ENCODE measurements around the gene POPDC3.

POPDC3 gene

GRCh38 chr6:105164418-105164817, 15.4 kb downstream of the POPDC3 start:
- peak; percentile 85 for DNase-seq (ENCODE audit: low read depth)
- no peak overlapping the region for H3K4me3 ChIP-seq (ENCODE audit: low read depth, low read length)

- DNase-seq (ENCODE audit: low read depth): no peak
- H3K4me3 ChIP-seq (ENCODE audit: low read depth, low read length): no peak overlapping the region
Observed at GRCh38 chr6:105163183-105163582, 16.6 kb downstream of the POPDC3 start.

DNA sequence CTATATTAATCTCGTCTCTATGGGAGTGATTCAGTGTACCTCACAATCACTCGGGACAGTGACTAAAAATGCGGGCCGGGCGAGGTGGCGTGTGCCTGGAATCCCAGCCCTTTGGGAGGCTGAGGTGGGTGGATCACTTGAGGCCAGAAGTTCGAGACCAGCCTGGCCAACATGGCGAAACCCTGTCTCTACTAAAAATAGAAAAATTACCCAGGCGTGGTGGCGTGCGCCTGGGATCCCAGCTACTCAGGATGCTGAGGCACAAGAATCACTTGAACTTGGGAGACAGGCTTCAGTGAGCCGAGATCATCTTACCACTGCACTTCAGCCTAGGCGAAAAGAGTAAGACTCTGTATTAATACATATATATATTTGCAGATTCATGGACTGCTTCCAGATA, 17.4 kb downstream of the POPDC3 start:
- DNase-seq (ENCODE audit: low read depth): no peak
- H3K4me3 ChIP-seq (ENCODE audit: low read depth, low read length): no peak overlapping the region

DNA sequence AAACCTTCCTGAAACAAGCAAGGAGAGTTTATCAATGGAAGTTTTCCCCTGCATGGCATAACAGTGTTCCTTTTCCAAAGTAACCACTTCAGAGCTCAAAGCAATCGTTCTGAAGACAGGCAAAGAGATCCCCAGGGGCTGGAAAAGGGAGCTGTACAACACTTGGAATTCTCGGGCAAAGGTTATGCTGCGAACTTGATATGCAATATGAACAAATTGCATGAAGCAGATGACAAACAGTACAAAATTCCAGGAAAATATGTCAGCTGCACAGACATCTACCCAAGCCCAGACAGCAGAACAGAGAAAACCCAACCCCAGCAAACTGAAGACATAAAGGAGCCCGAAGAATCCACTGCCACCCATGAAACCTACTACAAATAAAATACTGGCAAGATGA, 18.4 kb downstream of the POPDC3 start:
- H3K4me3 ChIP-seq (ENCODE audit: low read depth, low read length): no peak overlapping the region

GRCh38 chr6:105153676-105154075, 26.1 kb downstream of the POPDC3 start:
- no peak for DNase-seq (ENCODE audit: low read depth)
- no peak overlapping the region for H3K4me3 ChIP-seq (ENCODE audit: low read depth, low read length)

More for the DNA sequence above, 18.4 kb downstream of the POPDC3 start:
- no peak for DNase-seq (ENCODE audit: low read depth)

DNA sequence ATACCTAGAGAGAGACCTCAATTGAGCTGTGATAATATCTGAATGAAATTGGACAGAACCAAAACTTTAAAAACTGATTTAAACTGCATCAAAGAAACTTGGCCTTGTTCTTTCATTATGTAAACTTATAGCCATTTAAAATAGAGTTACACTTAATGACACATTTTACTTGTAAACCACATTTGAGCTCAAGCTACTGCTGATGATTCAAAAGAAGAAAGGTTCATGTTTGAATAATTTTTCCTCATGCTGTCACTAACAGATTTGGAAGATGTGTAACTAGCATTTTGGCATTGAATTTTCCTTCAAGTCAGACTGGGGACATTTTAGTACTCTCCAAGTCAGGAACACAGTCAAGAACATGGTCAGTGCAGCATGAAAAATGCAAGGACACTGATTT, 26.9 kb downstream of the POPDC3 start:
- DNase-seq (ENCODE audit: low read depth): no peak
- no peak overlapping the region for H3K4me3 ChIP-seq (ENCODE audit: low read depth, low read length)

GRCh38 chr6:105151644-105152043, 28.2 kb downstream of the POPDC3 start:
- H3K4me3 ChIP-seq (ENCODE audit: low read depth, low read length): no peak overlapping the region
- no peak for DNase-seq (ENCODE audit: low read depth)

DNA sequence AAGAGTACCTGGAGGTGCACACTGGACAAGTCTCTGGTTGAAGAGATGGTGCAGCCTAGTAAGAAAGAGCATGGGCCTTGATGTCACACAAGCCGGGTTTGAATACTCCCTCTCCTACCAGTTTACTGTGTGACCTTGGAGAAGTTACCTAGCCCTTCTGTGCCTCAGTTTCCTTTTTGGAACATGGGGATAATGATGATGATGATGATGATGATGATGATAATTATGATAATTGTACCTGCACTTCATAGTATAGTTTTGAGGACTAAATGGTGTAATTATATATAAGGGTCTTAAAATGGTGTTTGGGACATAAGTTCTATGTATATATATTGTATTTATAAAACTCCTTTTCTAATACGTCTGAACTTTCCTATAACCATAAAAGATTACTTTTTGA, 41.7 kb downstream of the POPDC3 start:
- no peak for DNase-seq (ENCODE audit: low read depth)
- H3K4me3 ChIP-seq (ENCODE audit: low read depth, low read length): no peak overlapping the region

GRCh38 chr6:105137388-105137787, 42.4 kb downstream of the POPDC3 start:
- no peak for DNase-seq (ENCODE audit: low read depth)
- H3K4me3 ChIP-seq (ENCODE audit: low read depth, low read length): peak overlapping the region; percentile 81

GRCh38 chr6:105136431-105137350, 43.1 kb downstream of the POPDC3 start:
- H3K4me3 ChIP-seq (ENCODE audit: low read depth, low read length): peak overlapping the region; percentile 81
- DNase-seq (ENCODE audit: low read depth): no peak

- H3K4me3 ChIP-seq (ENCODE audit: low read depth, low read length): peak overlapping the region; percentile 81
Observed at GRCh38 chr6:105135907-105136430, 43.8 kb downstream of the POPDC3 start.

DNA sequence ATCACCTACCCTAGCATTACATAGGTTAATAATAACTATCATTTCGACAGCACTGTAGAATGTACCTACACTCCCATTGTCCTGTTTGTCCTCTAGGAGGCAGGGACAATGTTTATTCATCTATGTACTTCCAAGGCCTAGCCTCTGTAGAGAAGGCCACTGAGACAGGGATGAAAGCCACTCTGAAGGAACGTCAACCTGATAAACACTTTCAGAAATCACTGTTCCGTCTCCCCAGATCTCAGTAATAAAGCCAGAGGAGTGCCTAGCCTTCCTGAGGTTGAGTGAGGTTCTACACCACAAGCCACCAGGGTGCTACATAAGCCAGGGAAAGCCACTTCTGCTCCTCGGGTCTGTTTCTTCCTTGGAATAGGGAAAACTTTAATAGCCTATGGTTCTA, 44.8 kb downstream of the POPDC3 start:
- peak overlapping the region; percentile 5 for H3K4me3 ChIP-seq (ENCODE audit: low read depth, low read length)
- DNase-seq (ENCODE audit: low read depth): no peak

More at GRCh38 chr6:105135907-105136430, 43.8 kb downstream of the POPDC3 start:
- no peak for DNase-seq (ENCODE audit: low read depth)

DNA sequence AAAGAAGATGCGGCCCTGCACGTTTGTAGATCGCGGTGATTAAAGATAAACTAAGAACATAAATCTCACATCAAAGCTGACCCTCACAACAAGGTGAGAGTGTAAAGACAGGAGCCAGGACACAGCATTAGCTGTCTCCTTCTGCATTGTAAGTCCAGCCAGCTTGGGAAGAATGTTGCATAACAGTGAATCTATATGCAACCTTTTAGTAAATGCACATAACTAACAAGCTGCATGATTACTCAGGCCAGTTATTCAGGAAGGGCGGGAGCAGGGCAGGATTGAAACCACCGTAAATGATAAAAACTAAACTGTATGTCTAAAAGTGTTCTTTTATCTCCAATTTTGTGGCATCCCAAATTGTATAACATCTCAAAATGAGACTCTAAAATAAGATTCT, 57.1 kb downstream of the POPDC3 start:
- DNase-seq (ENCODE audit: low read depth): no peak
- H3K4me3 ChIP-seq (ENCODE audit: low read depth, low read length): no peak overlapping the region

GRCh38 chr6:105121981-105122380, 57.8 kb downstream of the POPDC3 start:
- DNase-seq (ENCODE audit: low read depth): no peak

GRCh38 chr6:105120570-105120969, 59.2 kb downstream of the POPDC3 start:
- DNase-seq (ENCODE audit: low read depth): no peak
- H3K4me3 ChIP-seq (ENCODE audit: low read depth, low read length): no peak overlapping the region

More at GRCh38 chr6:105121981-105122380, 57.8 kb downstream of the POPDC3 start:
- no peak overlapping the region for H3K4me3 ChIP-seq (ENCODE audit: low read depth, low read length)

DNA sequence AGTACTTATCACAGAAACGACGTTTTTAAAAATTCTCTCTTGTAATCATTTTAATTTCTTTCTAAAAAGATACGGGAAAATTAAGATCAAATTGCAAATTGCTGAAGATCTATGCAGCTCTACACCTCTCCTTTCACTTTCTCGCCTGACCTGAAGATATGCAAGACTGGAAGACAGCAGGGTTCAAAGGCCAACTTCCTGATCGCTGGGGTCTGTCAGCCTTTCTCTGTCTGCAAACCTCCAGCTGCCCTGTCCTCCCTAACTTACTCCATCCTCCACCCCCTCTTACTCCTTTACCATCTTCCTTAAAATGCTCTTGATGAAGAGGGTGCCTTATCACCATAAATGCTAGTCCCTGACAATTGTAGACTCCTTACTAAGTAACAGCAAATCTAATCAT, 63.7 kb downstream of the POPDC3 start:
- no peak overlapping the region for H3K4me3 ChIP-seq (ENCODE audit: low read depth, low read length)
- no peak for DNase-seq (ENCODE audit: low read depth)

DNA sequence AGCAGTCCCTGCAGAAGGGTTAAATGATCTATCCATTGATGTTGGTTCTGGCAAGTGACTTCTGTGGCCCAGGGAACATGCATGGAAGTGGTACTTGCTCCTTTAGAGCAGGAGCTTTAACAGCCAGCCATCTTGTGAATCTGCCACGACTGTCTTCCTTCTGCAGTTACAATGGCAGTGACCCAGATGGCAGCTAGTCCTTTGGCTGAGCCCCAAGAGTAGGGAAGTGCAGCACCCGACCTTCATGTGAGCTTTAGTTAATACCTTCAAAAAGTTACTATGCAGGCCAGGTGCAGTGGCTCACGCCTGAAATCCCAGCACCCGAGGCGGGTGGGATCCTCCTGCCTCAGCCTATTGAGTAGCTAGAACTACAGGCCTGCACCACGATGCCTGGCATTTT, 66.4 kb downstream of the POPDC3 start:
- DNase-seq (ENCODE audit: low read depth): no peak
- no peak overlapping the region for H3K4me3 ChIP-seq (ENCODE audit: low read depth, low read length)

DNA sequence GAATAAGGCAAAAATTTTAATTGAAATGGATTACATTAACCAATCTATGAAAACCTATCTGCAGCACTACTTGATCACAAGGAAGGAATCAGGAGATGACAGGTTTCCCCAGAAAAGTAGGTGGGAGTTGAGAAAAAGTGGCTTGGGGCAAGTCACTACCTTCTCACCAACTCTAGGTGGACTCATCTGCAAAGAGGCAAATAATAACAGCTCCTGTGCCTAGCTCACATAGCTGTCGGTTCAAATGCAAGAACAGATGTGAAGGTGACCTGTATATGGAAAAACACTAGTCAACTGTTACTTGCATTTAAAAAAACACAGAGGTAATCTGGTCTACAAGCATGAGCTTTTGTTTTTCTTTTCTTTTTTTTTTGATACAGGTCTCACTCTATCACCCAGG, 67.2 kb downstream of the POPDC3 start:
- DNase-seq (ENCODE audit: low read depth): no peak
- no peak overlapping the region for H3K4me3 ChIP-seq (ENCODE audit: low read depth, low read length)

DNA sequence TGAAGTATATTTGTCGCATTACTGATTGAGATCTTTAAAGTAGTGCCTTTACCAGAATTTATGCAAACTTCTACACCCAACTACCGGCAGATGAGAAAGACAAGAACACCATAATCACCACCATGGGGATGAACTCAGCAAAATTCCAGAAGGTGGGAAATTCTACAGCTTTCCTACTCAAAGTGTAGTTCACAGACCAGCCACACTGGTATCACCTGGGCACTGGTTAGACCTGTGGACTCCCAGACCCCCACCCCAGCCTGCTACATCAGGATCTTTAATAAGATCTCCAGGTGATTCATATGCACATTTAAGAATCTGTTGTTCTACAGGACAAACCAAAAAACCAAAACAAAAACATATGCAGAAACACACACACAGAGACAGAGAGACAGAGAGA, 67.9 kb downstream of the POPDC3 start:
- DNase-seq (ENCODE audit: low read depth): no peak
- H3K4me3 ChIP-seq (ENCODE audit: low read depth, low read length): no peak overlapping the region

DNA sequence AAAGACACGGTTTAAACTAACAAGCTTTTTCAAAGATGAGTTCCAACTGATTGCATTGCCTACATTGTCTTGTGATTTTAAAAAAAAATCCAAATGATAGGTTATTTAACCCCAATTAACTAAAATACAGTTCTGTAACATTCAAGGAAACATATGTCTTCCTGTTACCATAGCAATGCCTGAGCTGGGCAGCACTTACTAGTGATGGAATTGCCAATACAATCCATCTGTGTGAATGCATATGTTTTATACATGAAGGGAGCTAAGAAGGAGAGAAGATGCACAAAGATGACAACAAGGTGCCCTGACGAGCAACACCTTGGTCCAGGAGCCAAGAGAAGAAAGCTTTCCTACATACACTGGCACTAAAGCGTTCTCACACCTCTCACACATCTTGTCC, 68.7 kb downstream of the POPDC3 start:
- H3K4me3 ChIP-seq (ENCODE audit: low read depth, low read length): no peak overlapping the region
- DNase-seq (ENCODE audit: low read depth): no peak
